ENCODE results near the gene DPT.

- TF ChIP-seq CTCF (IDR thresholded peaks at IDR 0.05), result no peak
- no peak for TF ChIP-seq POLR2A (IDR thresholded peaks at IDR 0.05)
These were observed 23.3 kb upstream of the DPT start for GRCh38 chr1:168752171-168752832.
